HepG2 (cell line): ENCODE results near the gene KCNAB2. TPM values are rescaled to one million over a fixed set of nuclear protein-coding genes. Genes with fewer than 3 reads are reported as not detected.

Experiments used
- ARNTL ChIP-seq: sonication (generic); formaldehyde crosslinking; IDR thresholded peaks from 2 replicates; pipeline ENCODE4 v1.4.0; 2020; ENCODE audit warnings: mild to moderate bottlenecking, missing genetic modification reagents
- ATF7-NPFF ChIP-seq: sonication (generic); formaldehyde crosslinking; IDR thresholded peaks from 2 replicates; pipeline ENCODE4 v1.8.1; 2023; ENCODE audit warnings: mild to moderate bottlenecking, low read depth, missing genetic modification reagents, moderate library complexity
- HNF4G ChIP-seq, 2 experiments: sonication (generic) in 1 of 2; formaldehyde crosslinking in 1 of 2; IDR thresholded peaks; 2 replicates each; pipeline versions ENCODE4 v1.4.0 to v1.6.1; 2011 to 2020; ENCODE audit warnings: borderline replicate concordance in 2 of 2, low read depth in 2 of 2, mild to moderate bottlenecking in 2 of 2, low read length in 1 of 2, missing genetic modification reagents in 1 of 2, moderate library complexity in 1 of 2
- NKX3-1 ChIP-seq: sonication (generic); formaldehyde crosslinking; IDR thresholded peaks from 2 replicates; pipeline ENCODE4 v1.5.0; 2020; ENCODE audit warnings: missing genetic modification reagents
- TFAP4 ChIP-seq: sonication (generic); IDR thresholded peaks from 2 replicates; pipeline ENCODE4 v1.6.1; 2016; ENCODE audit warnings: low read depth, borderline replicate concordance
- ZBTB49 ChIP-seq: sonication (generic); formaldehyde crosslinking; IDR thresholded peaks from 2 replicates; pipeline ENCODE4 v1.4.0; 2020; ENCODE audit warnings: missing genetic modification reagents, borderline replicate concordance
- ZNF124 ChIP-seq: sonication (generic); formaldehyde crosslinking; IDR thresholded peaks from 2 replicates; pipeline ENCODE4 v1.4.0; 2020; ENCODE audit warnings: missing genetic modification reagents
- ZNF549 ChIP-seq: sonication (generic); formaldehyde crosslinking; IDR thresholded peaks from 2 replicates; pipeline ENCODE4 v1.5.0; 2020; ENCODE audit warnings: missing genetic modification reagents
- polyA plus RNA-seq, 8 experiments: library from polyadenylated mRNA; depleted of rRNA in 3 of 8; stranded (reverse) in 7 of 8; unstranded in 1 of 8; fragments of >200 nt; fragmentation: Illumina TruSeq in 4 of 8; extraction: Trizol in 4 of 8; gene quantifications; 2 replicates each; pipeline versions ENCODE4 v1.2.1 to v1.2.3, GENCODE V29; 2011 to 2016; ENCODE audit warnings: low read depth in 4 of 8, missing spikeins in 1 of 8, mixed read lengths in 1 of 8; ENCODE audit not compliant: insufficient read depth in 1 of 8
- total RNA-seq, 5 experiments: library from RNA; depleted of rRNA; stranded (reverse); fragments of >200 nt; fragmentation: Illumina TruSeq; extraction: Trizol; gene quantifications; 2 replicates each; pipeline ENCODE4 v1.2.3, GENCODE V29; 2016; ENCODE audit warnings: low read depth in 1 of 5
- TF ChIP-seq, protein P1 (sequence below), 2 experiments: sonication (generic) in 1 of 2; formaldehyde crosslinking in 1 of 2; IDR thresholded peaks; 2 replicates each; pipeline versions ENCODE4 v1.4.0 to v1.6.1; 2018 to 2020; ENCODE audit warnings: missing genetic modification reagents in 2 of 2, borderline replicate concordance in 1 of 2, low read depth in 1 of 2, mild to moderate bottlenecking in 1 of 2, missing biosample characterization in 1 of 2
- TF ChIP-seq, protein P2 (sequence below), 2 experiments: sonication (generic) in 1 of 2; formaldehyde crosslinking in 1 of 2; IDR thresholded peaks; 2 replicates each; pipeline versions ENCODE4 v1.6.1 to v1.9.0; 2014 to 2022; ENCODE audit warnings: antibody characterized with exemption in 1 of 2, borderline replicate concordance in 1 of 2, inconsistent platforms in 1 of 2, low read depth in 1 of 2, missing genetic modification reagents in 1 of 2

Gene KCNAB2
- total and polyA plus RNA-seq, 2 of the 13 experiments (the other 11 are each of a cell fraction or from before 2014, with no cell fraction given): 6.2 to 8.8 TPM

DNA sequence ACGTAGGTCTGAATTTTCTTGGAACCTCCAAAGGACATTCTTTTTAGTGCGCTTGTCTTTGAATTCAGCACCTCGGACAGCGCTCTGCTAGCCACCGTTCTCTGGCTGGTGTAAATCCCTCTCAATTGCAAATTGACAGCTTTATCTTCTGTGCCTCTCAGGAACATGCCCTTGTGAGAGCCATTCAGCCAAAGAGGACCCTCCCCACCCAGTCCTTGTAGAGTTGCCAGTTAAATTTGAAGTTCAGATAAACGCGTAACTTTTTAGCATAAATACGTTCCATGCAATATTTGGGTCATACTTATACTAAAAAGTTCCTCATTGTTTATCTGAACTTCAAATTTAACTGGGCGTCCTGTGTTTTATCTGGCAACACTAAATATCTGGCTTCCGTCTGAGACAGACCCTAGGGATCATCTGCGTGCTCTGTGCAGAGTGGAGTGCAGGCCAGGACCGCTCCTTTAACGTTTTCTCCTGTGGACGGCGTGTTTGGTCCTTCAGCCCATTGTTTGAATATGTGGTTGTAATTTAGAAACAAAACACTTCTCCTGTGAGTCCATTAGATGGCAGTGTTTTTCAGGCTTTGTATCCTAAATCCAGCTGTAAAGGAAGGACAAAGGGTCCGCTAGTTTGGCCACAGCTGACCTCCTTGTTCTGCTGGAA, 7.0 kb downstream of the KCNAB2 start (continued):
- TF ChIP-seq ARNTL (CRISPR knock-in tag): no peak
- TF ChIP-seq HNF4G (IDR thresholded peaks at IDR 0.05; ENCODE audit: borderline replicate concordance, low read depth, low read length): no peak
- TF ChIP-seq HNF4G (CRISPR knock-in tag; IDR thresholded peaks at IDR 0.05; ENCODE audit: borderline replicate concordance, low read depth): no peak
- TF ChIP-seq NKX3-1: peak; percentile 93
- no peak for TF ChIP-seq TFAP4
- TF ChIP-seq ZNF124 (CRISPR knock-in tag): 0 out of 2 replicates have a peak, but pooled peaks have one; percentile 57
- TF ChIP-seq ATF7-NPFF: no peak
- TF ChIP-seq, protein P1, sequence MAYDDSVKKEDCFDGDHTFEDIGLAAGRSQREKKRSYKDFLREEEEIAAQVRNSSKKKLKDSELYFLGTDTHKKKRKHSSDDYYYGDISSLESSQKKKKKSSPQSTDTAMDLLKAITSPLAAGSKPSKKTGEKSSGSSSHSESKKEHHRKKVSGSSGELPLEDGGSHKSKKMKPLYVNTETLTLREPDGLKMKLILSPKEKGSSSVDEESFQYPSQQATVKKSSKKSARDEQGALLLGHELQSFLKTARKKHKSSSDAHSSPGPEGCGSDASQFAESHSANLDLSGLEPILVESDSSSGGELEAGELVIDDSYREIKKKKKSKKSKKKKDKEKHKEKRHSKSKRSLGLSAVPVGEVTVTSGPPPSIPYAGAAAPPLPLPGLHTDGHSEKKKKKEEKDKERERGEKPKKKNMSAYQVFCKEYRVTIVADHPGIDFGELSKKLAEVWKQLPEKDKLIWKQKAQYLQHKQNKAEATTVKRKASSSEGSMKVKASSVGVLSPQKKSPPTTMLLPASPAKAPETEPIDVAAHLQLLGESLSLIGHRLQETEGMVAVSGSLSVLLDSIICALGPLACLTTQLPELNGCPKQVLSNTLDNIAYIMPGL (CRISPR knock-in tag; IDR thresholded peaks at IDR 0.05; ENCODE audit: borderline replicate concordance in 1 of 2, low read depth in 1 of 2): 0 out of 4 replicates have a peak, but pooled peaks of 1 of the 2 experiments have one; percentile 37
- TF ChIP-seq, protein P2, sequence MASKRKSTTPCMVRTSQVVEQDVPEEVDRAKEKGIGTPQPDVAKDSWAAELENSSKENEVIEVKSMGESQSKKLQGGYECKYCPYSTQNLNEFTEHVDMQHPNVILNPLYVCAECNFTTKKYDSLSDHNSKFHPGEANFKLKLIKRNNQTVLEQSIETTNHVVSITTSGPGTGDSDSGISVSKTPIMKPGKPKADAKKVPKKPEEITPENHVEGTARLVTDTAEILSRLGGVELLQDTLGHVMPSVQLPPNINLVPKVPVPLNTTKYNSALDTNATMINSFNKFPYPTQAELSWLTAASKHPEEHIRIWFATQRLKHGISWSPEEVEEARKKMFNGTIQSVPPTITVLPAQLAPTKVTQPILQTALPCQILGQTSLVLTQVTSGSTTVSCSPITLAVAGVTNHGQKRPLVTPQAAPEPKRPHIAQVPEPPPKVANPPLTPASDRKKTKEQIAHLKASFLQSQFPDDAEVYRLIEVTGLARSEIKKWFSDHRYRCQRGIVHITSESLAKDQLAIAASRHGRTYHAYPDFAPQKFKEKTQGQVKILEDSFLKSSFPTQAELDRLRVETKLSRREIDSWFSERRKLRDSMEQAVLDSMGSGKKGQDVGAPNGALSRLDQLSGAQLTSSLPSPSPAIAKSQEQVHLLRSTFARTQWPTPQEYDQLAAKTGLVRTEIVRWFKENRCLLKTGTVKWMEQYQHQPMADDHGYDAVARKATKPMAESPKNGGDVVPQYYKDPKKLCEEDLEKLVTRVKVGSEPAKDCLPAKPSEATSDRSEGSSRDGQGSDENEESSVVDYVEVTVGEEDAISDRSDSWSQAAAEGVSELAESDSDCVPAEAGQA (IDR thresholded peaks at IDR 0.05; ENCODE audit: low read depth): no peak
- TF ChIP-seq, protein P2 (CRISPR knock-in tag; IDR thresholded peaks at IDR 0.05; ENCODE audit: borderline replicate concordance): 0 out of 2 replicates have a peak, but pooled peaks have one; percentile 74
- TF ChIP-seq ZBTB49 (CRISPR knock-in tag): 0 out of 2 replicates have a peak, but pooled peaks have one; percentile 63
- no peak for TF ChIP-seq ZNF549 (CRISPR knock-in tag)
